HG03575 (cell line): ENCODE results near the gene TTLL5.

Experiments used
- ATAC-seq: cut with Tn5 transposase; IDR thresholded peaks from one replicate; pipeline ENCODE4 v1.9.1; 2021; ENCODE audit not compliant: unreplicated experiment, insufficient number of reproducible peaks, low FRiP score; ENCODE audit errors: extremely low read depth

Gene TTLL5

GRCh38 chr14:75720842-75721498 is 59.9 kb downstream of the TTLL5 start:
- ATAC-seq, result no peak

- ATAC-seq, result no peak
Measured at GRCh38 chr14:75723716-75724115, 62.7 kb downstream of the TTLL5 start.

- no peak for ATAC-seq
Measured at GRCh38 chr14:75724414-75725204, 63.6 kb downstream of the TTLL5 start.

GRCh38 chr14:75725481-75725880 is 64.4 kb downstream of the TTLL5 start:
- ATAC-seq, result no peak

- ATAC-seq, result no peak
Measured at GRCh38 chr14:75726321-75726720, 65.3 kb downstream of the TTLL5 start.

- ATAC-seq, result no peak
Measured at GRCh38 chr14:75727124-75727523, 66.1 kb downstream of the TTLL5 start.

- no peak for ATAC-seq
Measured at GRCh38 chr14:75732888-75733287, 71.8 kb downstream of the TTLL5 start.

- ATAC-seq, result no peak
Measured at GRCh38 chr14:75734854-75735253, 73.8 kb downstream of the TTLL5 start.

GRCh38 chr14:75736845-75737485 is 75.9 kb downstream of the TTLL5 start:
- no peak for ATAC-seq

- no peak for ATAC-seq
Measured at GRCh38 chr14:75738192-75738591, 77.1 kb downstream of the TTLL5 start.

GRCh38 chr14:75742867-75743266 is 81.8 kb downstream of the TTLL5 start:
- ATAC-seq, result no peak

- ATAC-seq, result no peak
Measured at GRCh38 chr14:75747899-75748298, 86.9 kb downstream of the TTLL5 start.

GRCh38 chr14:75748336-75748735 is 87.3 kb downstream of the TTLL5 start:
- no peak for ATAC-seq

- ATAC-seq, result no peak
Measured at GRCh38 chr14:75751296-75751695, 90.2 kb downstream of the TTLL5 start.

- ATAC-seq, result no peak
Measured at GRCh38 chr14:75752086-75752485, 91.0 kb downstream of the TTLL5 start.

- no peak for ATAC-seq
Measured at GRCh38 chr14:75752907-75753594, 92.0 kb downstream of the TTLL5 start.

- ATAC-seq, result no peak
Measured at GRCh38 chr14:75753696-75754095, 92.7 kb downstream of the TTLL5 start.

GRCh38 chr14:75757644-75758402 is 96.8 kb downstream of the TTLL5 start:
- ATAC-seq, result no peak

GRCh38 chr14:75764020-75764419 is 103.0 kb downstream of the TTLL5 start:
- ATAC-seq, result no peak
